ENCODE measurements around the gene PLK5.

DNA sequence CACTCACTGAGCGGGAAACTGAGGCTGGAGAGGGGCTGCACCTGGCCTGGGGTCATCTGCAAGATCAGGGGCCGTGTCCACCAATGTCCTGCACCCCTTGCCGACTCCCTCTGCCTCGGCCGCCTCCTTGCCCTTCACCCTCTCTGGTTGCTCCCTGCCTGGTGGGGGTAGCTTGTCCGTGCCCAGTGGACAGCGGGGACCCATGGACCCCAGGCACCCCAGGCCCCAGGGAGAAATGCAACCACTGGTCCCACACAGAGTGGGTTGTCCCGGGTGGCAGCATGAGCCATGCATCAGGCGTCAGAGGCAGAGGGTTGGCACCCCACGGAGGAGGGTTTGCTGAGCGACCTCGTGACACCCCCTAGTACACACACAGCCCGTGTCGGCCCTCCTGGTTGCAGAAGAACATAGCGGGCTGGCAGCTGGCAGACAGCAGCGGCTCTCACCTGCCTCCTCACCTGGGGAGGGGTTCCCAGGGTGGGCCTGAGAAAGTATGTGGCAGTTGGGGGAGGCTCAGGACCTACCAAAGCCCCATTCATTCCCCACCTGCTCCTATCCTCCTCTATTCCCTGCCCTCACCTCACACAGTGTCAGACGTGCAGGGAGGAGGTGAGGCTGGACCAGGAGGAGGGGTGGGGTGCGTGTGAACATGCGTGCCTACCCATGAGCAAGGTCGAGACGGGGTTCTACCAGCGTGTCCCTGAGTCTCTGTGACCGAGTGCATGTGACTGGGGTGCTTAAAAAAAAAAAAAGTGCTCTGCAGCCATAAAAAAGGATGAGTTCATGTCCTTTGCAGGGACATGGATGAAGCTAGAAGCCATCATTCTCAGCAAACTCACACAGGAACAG lies 19.7 kb upstream of the PLK5 start:
- TF ChIP-seq TAF1 (IDR thresholded peaks at IDR 0.05; ENCODE audit: borderline replicate concordance, low read depth, low read length), result no peak
- no peak for TF ChIP-seq POLR2A (IDR thresholded peaks at IDR 0.05; ENCODE audit: low read depth, low read length)
- no peak for TF ChIP-seq POLR2AphosphoS5 (IDR thresholded peaks at IDR 0.05; ENCODE audit: low read depth, low read length)
